Suppressor macrophage treated with lipopolysaccharide for 1 hour (primary cell): ENCODE results near the gene PACS2.
"Not testable (repeated sequence)": the region's sequence is repeated elsewhere in the genome, so short reads cannot be mapped to it uniquely, and the experiment has no call there.

Experiments used
- DNase-seq, 3 donors: peaks; one replicate each; pipeline ENCODE4 v3.0.0-alpha.2; 2020 to 2022

PACS2 gene

DNA sequence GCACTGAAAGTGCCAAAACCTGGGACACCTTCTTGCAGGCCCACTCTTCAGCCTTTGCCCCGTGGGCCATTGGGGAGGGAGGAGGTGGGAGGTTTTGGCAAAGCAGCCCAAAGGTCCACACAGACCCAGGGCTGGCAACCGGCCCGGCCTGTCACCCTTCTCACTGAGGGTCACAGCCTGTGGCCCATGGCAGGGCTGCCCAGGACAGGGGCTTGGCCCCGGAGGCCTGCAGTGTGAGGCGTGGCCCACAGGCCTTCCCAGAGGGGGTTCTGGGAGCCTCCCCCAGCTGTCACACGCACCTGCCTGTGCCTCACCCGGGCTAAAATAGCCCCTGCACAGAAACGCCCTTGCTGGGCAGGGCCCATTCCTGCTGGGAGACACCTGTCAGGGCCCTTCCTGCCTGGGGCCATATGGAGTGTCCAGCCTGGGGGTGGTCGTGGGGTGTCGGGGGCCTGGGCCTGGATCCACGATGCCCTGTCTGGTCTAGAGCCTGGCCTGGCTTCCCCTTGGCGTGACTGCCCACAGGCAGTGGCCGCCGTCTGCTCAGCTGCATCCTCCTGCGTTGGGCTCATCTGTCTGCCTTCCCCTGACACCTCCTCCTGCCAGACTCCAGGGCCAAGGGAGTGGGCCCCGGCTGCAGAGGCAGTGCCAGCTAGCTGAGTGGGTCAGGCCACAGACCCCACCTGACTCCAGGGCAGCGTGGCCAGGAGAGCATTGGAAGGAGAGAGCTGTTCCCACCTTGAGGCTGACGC lies 19.2 kb downstream of the PACS2 start:
- no peak for DNase-seq

GRCh38 chr14:105334383-105335230 lies 20.1 kb downstream of the PACS2 start:
- no peak for DNase-seq

- DNase-seq = not testable (repeated sequence)
These were observed 20.6 kb downstream of the PACS2 start for GRCh38 chr14:105335231-105335542.

GRCh38 chr14:105335735-105336476 lies 21.4 kb downstream of the PACS2 start:
- DNase-seq = no peak

DNA sequence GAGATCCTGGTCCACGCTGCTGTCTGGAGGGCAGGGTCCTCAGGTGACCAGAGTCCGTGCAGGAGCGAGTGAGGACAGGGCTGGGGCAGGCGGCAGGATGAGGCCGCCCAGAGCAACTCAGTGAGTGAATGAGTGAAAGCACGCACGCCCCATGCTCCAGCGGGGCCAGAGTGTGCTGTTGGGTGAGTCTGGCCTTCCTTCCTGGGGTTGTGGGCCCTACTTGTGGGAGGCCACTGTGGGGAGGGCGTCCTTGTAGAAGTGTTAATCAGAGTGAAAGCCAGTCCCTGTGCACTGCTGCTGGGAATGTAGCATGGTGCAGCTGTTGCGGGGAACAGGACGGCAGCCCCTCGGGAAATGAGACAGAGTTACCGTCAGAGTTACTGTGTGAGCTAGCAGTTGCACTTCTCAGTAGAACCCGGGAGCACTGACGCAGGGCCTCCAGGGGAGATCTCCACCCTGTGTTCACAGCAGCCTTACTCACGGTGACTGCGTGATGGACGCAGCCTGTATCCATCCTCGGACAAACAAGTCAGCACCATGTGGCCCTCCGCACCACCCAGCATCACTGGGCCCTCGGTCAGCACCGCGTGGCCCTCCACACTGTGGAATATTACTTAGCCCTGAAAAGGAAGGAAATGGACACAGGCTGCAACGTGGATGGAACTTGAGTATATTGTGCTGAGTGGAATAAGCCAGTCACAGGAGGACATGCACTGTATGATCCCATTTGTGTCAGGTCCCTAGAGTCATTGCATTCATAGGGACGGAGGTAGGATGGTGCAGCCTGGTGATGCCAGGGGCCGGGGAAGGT lies 22.1 kb downstream of the PACS2 start:
- DNase-seq = no peak

- DNase-seq = no peak
These were observed 22.9 kb downstream of the PACS2 start for GRCh38 chr14:105337433-105337832.

GRCh38 chr14:105337966-105338741 lies 23.6 kb downstream of the PACS2 start:
- peak; percentile 38 to 46 (median 45) for DNase-seq

GRCh38 chr14:105340821-105341733 lies 26.5 kb downstream of the PACS2 start:
- DNase-seq = no peak

DNA sequence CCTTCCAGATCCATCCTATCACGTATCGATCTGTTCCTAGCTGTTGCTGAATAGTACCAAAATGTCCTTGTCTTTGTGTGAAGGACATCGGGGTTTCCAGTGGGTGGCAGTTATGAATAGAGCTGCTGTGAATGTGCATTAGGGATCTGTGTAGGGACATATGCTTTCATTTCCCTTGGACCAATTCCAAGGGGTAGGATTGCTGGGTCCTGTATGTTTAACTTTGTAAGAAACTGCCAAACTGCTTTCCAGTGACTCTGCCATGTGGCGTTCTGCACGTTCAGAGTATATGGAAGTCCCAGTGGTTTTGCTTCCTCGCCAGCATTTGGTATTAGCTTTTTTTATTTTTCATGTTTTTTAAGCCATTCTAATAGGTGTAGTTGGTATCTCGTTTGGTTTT lies 28.6 kb downstream of the PACS2 start:
- peak; percentile 14 to 29 (median 14) for DNase-seq

DNA sequence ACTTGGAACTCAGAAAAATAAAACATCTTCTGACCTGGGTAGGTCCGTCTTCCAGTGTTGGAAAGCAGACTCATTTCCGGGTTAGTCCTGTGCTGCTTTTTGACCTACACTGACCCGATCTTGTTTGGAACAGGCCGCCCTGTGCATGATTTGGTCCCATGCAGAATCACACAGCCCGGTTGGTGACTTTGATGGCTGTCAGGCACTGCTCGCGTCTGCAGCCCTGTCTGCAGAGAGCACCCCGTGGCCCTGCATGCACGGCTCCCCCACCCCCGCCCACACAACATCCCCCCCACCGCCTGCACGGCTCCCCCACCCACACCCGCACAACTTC lies 31.6 kb downstream of the PACS2 start:
- DNase-seq = no peak

DNA sequence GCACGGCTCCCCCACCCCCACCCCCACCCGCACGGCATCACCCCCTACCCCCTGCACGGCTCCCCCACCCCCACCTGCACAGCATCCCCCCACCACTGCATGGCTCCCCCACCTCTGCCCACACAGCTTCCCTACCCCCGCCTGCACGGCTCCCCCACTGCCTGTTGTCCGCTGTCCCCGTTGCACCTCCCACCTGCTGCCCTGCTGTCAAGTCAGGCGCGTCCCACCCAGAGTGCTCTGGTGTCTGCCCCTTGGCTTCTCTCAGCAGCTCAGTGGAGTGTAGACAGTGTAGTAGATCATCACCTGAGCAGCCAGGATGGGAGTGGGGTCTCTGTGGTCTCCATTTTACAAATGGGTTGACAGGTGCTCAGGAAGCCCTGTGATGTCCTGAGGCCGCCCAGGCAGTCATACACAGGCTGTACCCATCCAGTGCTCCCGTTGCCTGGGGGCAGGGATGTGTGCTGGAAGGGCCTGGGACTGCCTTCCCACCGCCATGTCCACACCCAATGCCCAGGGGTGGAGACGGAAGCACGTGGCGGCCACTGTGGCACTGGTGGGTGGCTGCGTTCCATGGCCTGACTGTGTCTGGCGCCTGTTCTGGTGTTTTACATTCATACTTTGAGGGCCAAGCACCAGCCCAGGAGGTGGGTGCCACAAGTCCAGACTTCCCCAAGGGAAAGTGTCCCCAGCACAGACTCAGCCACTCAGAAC lies 32.5 kb downstream of the PACS2 start:
- DNase-seq = no peak

DNA sequence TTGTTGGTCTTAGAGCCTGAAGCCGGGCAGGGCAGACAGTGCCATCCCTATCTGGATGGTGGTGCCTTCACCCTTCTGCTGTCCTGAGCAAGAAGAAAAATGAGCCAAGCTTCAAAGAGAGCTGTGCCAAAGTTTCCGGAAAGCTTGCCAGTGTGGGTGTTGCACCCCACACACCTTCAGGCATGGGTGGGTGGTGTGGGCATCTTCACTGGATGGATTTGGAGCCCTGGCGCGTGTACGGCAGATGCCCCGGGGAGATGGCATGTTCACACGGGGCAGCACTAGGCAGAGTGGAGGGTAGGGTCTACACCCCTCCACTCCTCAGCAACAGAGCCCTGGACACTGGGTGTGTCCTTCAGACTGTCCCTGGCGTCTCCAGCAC lies 33.0 kb downstream of the PACS2 start:
- no peak for DNase-seq

GRCh38 chr14:105348169-105348944 lies 33.8 kb downstream of the PACS2 start:
- no peak for DNase-seq

DNA sequence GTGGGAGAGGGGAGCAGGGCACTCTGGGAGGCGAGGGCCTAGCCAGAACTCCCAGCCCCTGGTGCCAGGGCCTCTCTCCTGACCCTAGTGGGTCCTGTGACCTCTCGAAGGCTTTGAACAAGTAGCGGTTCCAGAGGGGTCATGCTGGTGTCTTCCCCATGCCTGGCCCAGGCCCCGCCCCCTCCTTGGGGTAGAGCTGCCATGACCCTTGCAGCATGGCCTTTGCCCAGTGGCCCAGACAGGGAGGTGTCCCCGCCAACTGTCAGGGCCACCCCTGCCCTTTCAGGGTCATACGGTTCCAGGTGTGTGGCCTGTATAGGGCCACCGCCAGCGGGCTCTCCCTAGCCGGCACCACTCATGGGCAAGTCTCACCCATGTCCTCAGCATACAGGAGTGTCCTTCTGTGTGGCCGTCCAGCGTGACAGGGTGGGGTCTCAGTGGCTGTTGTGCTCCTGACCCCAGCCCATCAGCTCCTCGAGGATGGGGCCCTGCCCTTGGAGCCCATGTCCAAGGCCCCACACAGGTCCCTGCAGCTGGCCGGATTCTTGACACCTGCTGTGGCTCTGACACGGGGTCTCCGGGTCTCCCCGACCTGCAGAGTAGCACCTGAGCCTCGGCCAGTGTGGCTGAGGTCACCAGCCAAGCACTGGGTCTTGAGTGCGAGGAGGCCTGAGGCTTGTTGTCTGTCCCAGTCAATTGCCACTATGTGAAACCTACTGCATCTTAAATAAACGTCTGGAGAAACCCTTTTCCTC lies 34.6 kb downstream of the PACS2 start:
- DNase-seq = no peak

GRCh38 chr14:105349992-105350391 lies 35.4 kb downstream of the PACS2 start:
- DNase-seq = no peak

DNA sequence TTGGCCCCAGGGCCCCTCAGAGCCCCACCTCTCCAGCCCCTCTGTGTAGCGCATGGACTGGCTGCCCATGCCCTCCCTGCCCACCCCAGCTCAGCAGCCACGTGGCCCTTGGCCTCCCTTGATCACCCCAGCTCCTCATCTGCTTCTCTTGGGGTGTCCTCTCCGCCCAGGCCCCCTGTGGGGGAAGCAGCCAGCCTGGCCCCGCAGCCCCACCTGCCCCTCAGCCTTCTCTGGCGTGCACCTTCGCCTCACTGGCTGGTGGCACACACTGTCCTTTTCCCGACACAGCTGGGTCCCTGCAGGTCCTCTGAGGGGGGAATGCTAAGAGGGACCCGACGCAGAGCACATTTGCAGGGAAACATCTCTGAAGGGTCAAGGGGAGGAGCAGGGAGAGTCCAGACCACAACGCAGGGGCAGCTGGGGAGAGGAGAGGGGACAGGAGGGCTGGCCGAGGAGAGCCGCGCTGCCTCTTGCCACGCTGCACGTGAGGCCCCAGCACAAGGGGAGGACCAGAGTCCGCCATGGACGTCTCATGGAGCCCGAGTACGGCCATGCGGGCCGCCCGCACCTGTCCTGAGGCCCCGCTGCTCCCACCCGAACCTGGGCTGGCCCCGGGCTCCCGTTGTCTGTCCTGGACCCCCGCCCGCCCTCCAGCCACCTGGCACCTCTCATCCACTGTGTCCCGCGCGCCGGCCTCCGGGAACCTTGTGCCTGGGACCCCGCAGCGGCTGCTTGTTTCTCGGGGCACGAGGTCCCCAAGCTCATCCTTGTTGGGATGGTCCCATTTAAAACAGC lies 36.1 kb downstream of the PACS2 start:
- no peak for DNase-seq

DNA sequence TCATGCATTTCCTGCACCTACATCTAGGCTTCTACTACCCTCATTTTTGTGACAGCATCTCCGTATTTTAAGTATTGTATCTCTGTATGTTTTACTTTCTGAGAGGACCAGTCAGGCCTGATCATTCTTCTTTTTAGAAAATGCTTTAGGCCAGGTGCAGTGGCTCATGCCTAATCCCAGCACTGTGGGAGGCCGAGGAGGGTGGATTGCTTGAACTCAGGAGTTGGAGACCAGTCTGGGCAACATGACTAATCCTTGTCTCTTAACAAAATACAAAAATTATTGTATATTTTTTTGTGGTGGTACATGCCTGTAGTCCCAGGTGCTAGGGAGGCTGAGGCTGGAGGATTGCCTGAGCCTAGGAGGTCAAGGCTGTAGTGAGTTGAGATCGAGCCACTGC lies 36.9 kb downstream of the PACS2 start:
- no peak for DNase-seq
